Measurements from ENCODE around the gene OSBPL8. TPM values are rescaled to one million over a fixed set of nuclear protein-coding genes. Genes with fewer than 3 reads are reported as not detected.
"Not testable (repeated sequence)": the region's sequence is repeated elsewhere in the genome, so short reads cannot be mapped to it uniquely, and the experiment has no call there.

OSBPL8 gene
- total and polyA plus RNA-seq, 2 donors (not counting 1 experiment from before 2014, with no cell fraction given): 11.1 to 112 TPM

DNA sequence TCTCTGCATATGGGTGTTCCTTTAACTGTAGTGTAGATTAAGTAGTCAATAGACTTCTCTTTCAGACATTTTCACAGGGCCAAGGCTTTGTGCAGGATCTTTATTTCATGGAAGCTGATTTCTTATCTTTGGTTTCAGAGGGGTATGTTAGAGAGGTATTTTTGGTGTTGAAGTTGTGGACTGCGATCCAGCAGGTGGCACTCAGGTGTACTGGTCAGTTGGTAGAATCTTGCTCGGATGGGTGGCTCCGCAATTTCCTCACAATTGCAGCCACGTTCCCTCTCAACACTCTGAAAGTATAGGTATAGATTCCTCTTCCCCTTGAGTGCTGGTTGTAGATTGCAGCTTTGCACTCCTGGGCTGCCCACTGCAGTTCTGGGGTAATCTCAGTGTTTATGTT, 44.3 kb downstream of the OSBPL8 start:
- no peak overlapping the region for H3K27ac Mint-ChIP-seq
- no CpG with 5 or more reads among the region's 4 CpGs for WGBS (ENCODE audit: insufficient coverage)

DNA sequence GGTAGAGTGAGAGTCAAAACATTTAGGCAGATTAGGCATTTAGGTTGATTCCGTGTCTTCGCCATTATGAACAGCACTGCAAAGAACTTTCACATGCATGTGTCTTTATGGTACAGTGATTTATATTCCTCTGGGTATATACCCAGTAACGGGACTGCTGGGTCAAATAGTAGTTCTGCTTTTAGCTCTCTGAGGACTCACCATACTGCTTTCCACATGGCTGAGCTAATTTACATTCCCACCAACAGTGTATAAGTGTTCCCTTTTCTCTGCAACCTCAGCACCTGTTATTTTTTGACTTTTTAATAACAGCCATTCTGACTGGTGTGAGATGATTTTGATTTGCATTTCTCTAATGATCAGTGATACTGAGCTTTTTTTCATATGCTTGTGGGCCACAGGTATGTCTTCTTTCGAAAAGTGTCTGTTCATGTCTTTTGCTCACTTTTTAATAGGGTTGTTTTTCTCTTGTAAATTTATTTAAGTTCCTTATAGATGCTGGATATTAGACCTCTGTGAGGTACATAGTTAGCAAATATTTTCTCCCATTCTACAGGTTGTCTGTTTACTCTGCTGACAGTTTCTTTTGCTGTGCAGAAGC, 48.4 kb downstream of the OSBPL8 start:
- H2AFZ ChIP-seq (ENCODE audit: insufficient read depth, low read depth, low read length, poor library complexity, severe bottlenecking); H3K27me3 ChIP-seq (replicated peaks in 1 of 4; ENCODE audit: control extremely low read depth in 1 of 4, control insufficient read depth in 3 of 4, insufficient read depth in 4 of 4, low read length in 3 of 4); H3K27me3 Mint-ChIP-seq; H3K36me3 ChIP-seq (replicated peaks in 1 of 2; ENCODE audit: control extremely low read depth in 1 of 2, control insufficient read depth in 1 of 2, extremely low read depth in 1 of 2, insufficient read depth in 2 of 2, low read length in 1 of 2); H3K4me3 ChIP-seq (ENCODE audit: control extremely low read depth in 1 of 5, extremely low read depth in 1 of 5, insufficient read depth in 1 of 5, low read depth in 2 of 5, low read length in 4 of 5); H3K9me3 Mint-ChIP-seq (ENCODE audit: insufficient read depth); H4K20me1 ChIP-seq (ENCODE audit: control insufficient read depth, insufficient read depth, low read length, poor library complexity, severe bottlenecking): not testable (repeated sequence)
- WGBS (ENCODE audit: insufficient coverage): no CpG with 5 or more reads among the region's 4 CpGs
- CTCF ChIA-PET: interaction anchor here (1.0 to 2.0 kb wide), 4 partner anchors 43 to 479 kb away, joined by 3 to 8 read pairs (median 6); partner anchors contain the start of genes BBS10 and OSBPL8
- intact Hi-C loops (cut with micrococcal nuclease): loop anchor here (1.0 to 5.0 kb wide), 7 partner anchors 43 to 1119 kb away; partner anchors contain the start of genes BBS10, GLIPR1, GLIPR1L2 and OSBPL8
- peak; percentile 89 for DNase-seq
- Histone ChIP-seq H3K9me3 (ENCODE audit: control extremely low read depth in 1 of 3, control insufficient read depth in 2 of 3, insufficient read depth in 1 of 3, low read length in 2 of 3) (peaks cover 11 to 23% (median 12%) of the 10 kb centered on the region in 3 donors), H3K79me2 (ENCODE audit: control insufficient read depth, insufficient read depth, low read length) (peaks cover 69% of the 10 kb centered on the region), H3K27ac (ENCODE audit: low read length in 2 of 2) (peak overlapping the region; percentile 66 to 68), H3K4me1 (ENCODE audit: control insufficient read depth in 2 of 2, insufficient read depth in 2 of 2, low read length in 2 of 2) (peaks cover 16 to 29% of the 10 kb centered on the region in 2 donors), H3K4me2 (replicated peaks; ENCODE audit: low read depth, low read length, poor library complexity, severe bottlenecking) (peak overlapping the region; percentile 62), H3K9ac (ENCODE audit: low read length) (peak overlapping the region; percentile 16)
- ATAC-seq (ENCODE audit: low read depth): peak; percentile 98
- POLR2A ChIA-PET: interaction anchor here (0.8 to 1.0 kb wide), 3 partner anchors 42 to 163 kb away, joined by 3 to 5 read pairs (median 4); partner anchors contain the start of genes BBS10 and OSBPL8
- Mint-ChIP-seq H3K4me1 (peaks cover 54% of the 10 kb centered on the region), H3K27ac (peak overlapping the region; percentile 75), H3K4me3 (peak overlapping the region; percentile 50)

More for the DNA sequence above, 44.3 kb downstream of the OSBPL8 start:
- H3K9ac ChIP-seq (ENCODE audit: low read length): no peak overlapping the region
- POLR2A ChIA-PET: no interaction called here
- no peak overlapping the region for H3K4me2 ChIP-seq (replicated peaks; ENCODE audit: low read depth, low read length, poor library complexity, severe bottlenecking)
- TF ChIP-seq, protein P1, sequence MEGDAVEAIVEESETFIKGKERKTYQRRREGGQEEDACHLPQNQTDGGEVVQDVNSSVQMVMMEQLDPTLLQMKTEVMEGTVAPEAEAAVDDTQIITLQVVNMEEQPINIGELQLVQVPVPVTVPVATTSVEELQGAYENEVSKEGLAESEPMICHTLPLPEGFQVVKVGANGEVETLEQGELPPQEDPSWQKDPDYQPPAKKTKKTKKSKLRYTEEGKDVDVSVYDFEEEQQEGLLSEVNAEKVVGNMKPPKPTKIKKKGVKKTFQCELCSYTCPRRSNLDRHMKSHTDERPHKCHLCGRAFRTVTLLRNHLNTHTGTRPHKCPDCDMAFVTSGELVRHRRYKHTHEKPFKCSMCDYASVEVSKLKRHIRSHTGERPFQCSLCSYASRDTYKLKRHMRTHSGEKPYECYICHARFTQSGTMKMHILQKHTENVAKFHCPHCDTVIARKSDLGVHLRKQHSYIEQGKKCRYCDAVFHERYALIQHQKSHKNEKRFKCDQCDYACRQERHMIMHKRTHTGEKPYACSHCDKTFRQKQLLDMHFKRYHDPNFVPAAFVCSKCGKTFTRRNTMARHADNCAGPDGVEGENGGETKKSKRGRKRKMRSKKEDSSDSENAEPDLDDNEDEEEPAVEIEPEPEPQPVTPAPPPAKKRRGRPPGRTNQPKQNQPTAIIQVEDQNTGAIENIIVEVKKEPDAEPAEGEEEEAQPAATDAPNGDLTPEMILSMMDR (IDR thresholded peaks at IDR 0.05): no peak
- TF ChIP-seq EZH2 (IDR thresholded peaks at IDR 0.05; ENCODE audit: borderline replicate concordance, insufficient read depth, low read depth, low read length, poor library complexity, severe bottlenecking): no peak
- H2AFZ ChIP-seq (ENCODE audit: insufficient read depth, low read depth, low read length, poor library complexity, severe bottlenecking): no peak overlapping the region
- peaks cover 22% of the 10 kb centered on the region for H4K20me1 ChIP-seq (ENCODE audit: control insufficient read depth, insufficient read depth, low read length, poor library complexity, severe bottlenecking)
- CTCF ChIA-PET: no interaction called here
- peaks cover 30 to 34% of the 10 kb centered on the region in 2 donors for H3K4me1 ChIP-seq (ENCODE audit: control insufficient read depth in 2 of 2, insufficient read depth in 2 of 2, low read length in 2 of 2)
- Mint-ChIP-seq H3K4me1 (peaks cover 62% of the 10 kb centered on the region), H3K4me3 (no peak overlapping the region), H3K9me3 (ENCODE audit: insufficient read depth) (peaks cover 12% of the 10 kb centered on the region), H3K27me3 (no peaks in the 10 kb centered on the region)
- intact Hi-C loops (cut with micrococcal nuclease): no loop called here
- H3K36me3 ChIP-seq (replicated peaks in 1 of 2; ENCODE audit: control extremely low read depth in 1 of 2, control insufficient read depth in 1 of 2, extremely low read depth in 1 of 2, insufficient read depth in 2 of 2, low read length in 1 of 2): peaks cover 0 to 10% of the 10 kb centered on the region in 2 experiments
- H3K4me3 ChIP-seq (ENCODE audit: control extremely low read depth in 1 of 5, extremely low read depth in 1 of 5, insufficient read depth in 1 of 5, low read depth in 2 of 5, low read length in 4 of 5): no peak overlapping the region
- no peak for DNase-seq
- no peak overlapping the region for H3K27ac ChIP-seq (ENCODE audit: low read length in 2 of 2)
- H3K27me3 ChIP-seq (replicated peaks in 1 of 4; ENCODE audit: control extremely low read depth in 1 of 4, control insufficient read depth in 3 of 4, insufficient read depth in 4 of 4, low read length in 3 of 4): no peaks in the 10 kb centered on the region
- ATAC-seq (ENCODE audit: low read depth): no peak
- H3K79me2 ChIP-seq (ENCODE audit: control insufficient read depth, insufficient read depth, low read length): peaks cover 90% of the 10 kb centered on the region
- H3K9me3 ChIP-seq (ENCODE audit: control extremely low read depth in 1 of 3, control insufficient read depth in 2 of 3, insufficient read depth in 1 of 3, low read length in 2 of 3): peaks cover 7 to 32% (median 28%) of the 10 kb centered on the region in 3 donors

Data from B cell (primary cell).